ENCODE data around the gene PROSER3. TPM values are rescaled to one million over a fixed set of nuclear protein-coding genes. Genes with fewer than 3 reads are reported as not detected.

The PROSER3 gene
- total RNA-seq, 1 experiment from 2014 or later: 37.3 TPM

GRCh38 chr19:35731779-35732405 lies 26.1 kb upstream of the PROSER3 start:
- Mint-ChIP-seq H3K4me3 (ENCODE audit: unreplicated experiment) (no peak overlapping the region), H3K4me1 (ENCODE audit: insufficient read depth, unreplicated experiment) (no peaks in the 10 kb centered on the region), H3K9me3 (ENCODE audit: unreplicated experiment) (no peaks in the 10 kb centered on the region), H3K36me3 (ENCODE audit: insufficient read depth, unreplicated experiment) (peaks cover 65% of the 10 kb centered on the region), H3K27ac (ENCODE audit: low read depth, unreplicated experiment) (no peak overlapping the region), H3K27me3 (ENCODE audit: insufficient read depth, unreplicated experiment) (no peaks in the 10 kb centered on the region)
- no TSS peak for BruUV-seq (replicated peaks)
- no peak for TF ChIP-seq CTCF (IDR thresholded peaks at IDR 0.05; ENCODE audit: unreplicated experiment)
- DNase-seq (ENCODE audit: unreplicated experiment): no peak
- intact Hi-C loops (cut with micrococcal nuclease): no loop called here
- ChIA-PET CTCF (no interaction called here), POLR2A (interaction anchor here (0.6 to 1.2 kb wide), 3 partner anchors 9 to 13 kb away, joined by 3 to 4 read pairs (median 4); no protein-coding TSS in a partner anchor)

GRCh38 chr19:35732540-35733179 lies 25.3 kb upstream of the PROSER3 start:
- POLR2A ChIA-PET: interaction anchor here (0.6 to 1.2 kb wide), 2 partner anchors 11 to 14 kb away, joined by 3 to 4 read pairs; no protein-coding TSS in a partner anchor
- intact Hi-C loops (cut with micrococcal nuclease): no loop called here
- no peak for TF ChIP-seq CTCF (IDR thresholded peaks at IDR 0.05; ENCODE audit: unreplicated experiment)
- TSS peak; percentile 9 for BruUV-seq (replicated peaks)
- no peak for DNase-seq (ENCODE audit: unreplicated experiment)
- Mint-ChIP-seq H3K9me3 (ENCODE audit: unreplicated experiment) (no peaks in the 10 kb centered on the region), H3K36me3 (ENCODE audit: insufficient read depth, unreplicated experiment) (peaks cover 57% of the 10 kb centered on the region), H3K27me3 (ENCODE audit: insufficient read depth, unreplicated experiment) (no peaks in the 10 kb centered on the region), H3K27ac (ENCODE audit: low read depth, unreplicated experiment) (no peak overlapping the region), H3K4me1 (ENCODE audit: insufficient read depth, unreplicated experiment) (no peaks in the 10 kb centered on the region), H3K4me3 (ENCODE audit: unreplicated experiment) (no peak overlapping the region)
- CTCF ChIA-PET: no interaction called here

GRCh38 chr19:35733180-35734125 lies 24.5 kb upstream of the PROSER3 start:
- BruUV-seq (replicated peaks): no TSS peak
- ChIA-PET CTCF (no interaction called here), POLR2A (no interaction called here)
- no peak for TF ChIP-seq CTCF (IDR thresholded peaks at IDR 0.05; ENCODE audit: unreplicated experiment)
- Mint-ChIP-seq H3K27me3 (ENCODE audit: insufficient read depth, unreplicated experiment) (no peaks in the 10 kb centered on the region), H3K9me3 (ENCODE audit: unreplicated experiment) (no peaks in the 10 kb centered on the region), H3K27ac (ENCODE audit: low read depth, unreplicated experiment) (no peak overlapping the region), H3K4me3 (ENCODE audit: unreplicated experiment) (no peak overlapping the region), H3K36me3 (ENCODE audit: insufficient read depth, unreplicated experiment) (peaks cover 56% of the 10 kb centered on the region), H3K4me1 (ENCODE audit: insufficient read depth, unreplicated experiment) (no peaks in the 10 kb centered on the region)
- no peak for DNase-seq (ENCODE audit: unreplicated experiment)
- intact Hi-C loops (cut with micrococcal nuclease): no loop called here

- H3K27me3 Mint-ChIP-seq (ENCODE audit: insufficient read depth, unreplicated experiment): no peaks in the 10 kb centered on the region
- DNase-seq (ENCODE audit: unreplicated experiment): no peak
- peaks cover 51% of the 10 kb centered on the region for H3K36me3 Mint-ChIP-seq (ENCODE audit: insufficient read depth, unreplicated experiment)
- POLR2A ChIA-PET: no interaction called here
- H3K4me3 Mint-ChIP-seq (ENCODE audit: unreplicated experiment): no peak overlapping the region
- CTCF ChIA-PET: interaction anchor here (0.9 kb wide), 1 partner anchor 27 kb away, joined by 3 read pairs; no protein-coding TSS in a partner anchor
- H3K4me1 Mint-ChIP-seq (ENCODE audit: insufficient read depth, unreplicated experiment): no peaks in the 10 kb centered on the region
- TF ChIP-seq CTCF (IDR thresholded peaks at IDR 0.05; ENCODE audit: unreplicated experiment): no peak
- no peaks in the 10 kb centered on the region for H3K9me3 Mint-ChIP-seq (ENCODE audit: unreplicated experiment)
- intact Hi-C loops (cut with micrococcal nuclease): no loop called here
- H3K27ac Mint-ChIP-seq (ENCODE audit: low read depth, unreplicated experiment): peak overlapping the region; percentile 54
- BruUV-seq (replicated peaks): no TSS peak
Measured at GRCh38 chr19:35734273-35734672, 23.7 kb upstream of the PROSER3 start.
